Measurements from ENCODE around the gene METTL16.
A peak's percentile ranks its signal among the peaks of the same experiment; 100 is the strongest.
"Not testable (repeated sequence)": the region's sequence is repeated elsewhere in the genome, so short reads cannot be mapped to it uniquely, and the experiment has no call there.

METTL16 gene

DNA sequence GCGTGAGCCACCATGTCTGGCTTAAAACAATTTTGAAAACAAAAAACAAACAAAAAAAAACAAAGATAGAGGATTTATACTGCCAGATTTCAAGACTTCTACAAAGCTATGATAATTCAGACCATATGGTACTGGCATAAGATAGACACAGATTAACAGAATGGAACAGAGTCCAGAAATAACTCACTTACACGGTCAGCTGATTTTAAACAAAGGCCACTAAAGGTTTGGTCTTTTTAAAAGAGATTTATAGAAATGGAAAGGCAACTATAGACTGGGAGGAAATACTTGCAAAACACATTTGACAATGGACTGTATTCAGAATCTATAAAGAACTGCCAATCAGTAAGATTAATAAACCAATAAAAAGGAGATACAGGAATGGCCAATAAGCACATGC lies 62.2 kb downstream of the METTL16 start:
- no peak for DNase-seq

DNA sequence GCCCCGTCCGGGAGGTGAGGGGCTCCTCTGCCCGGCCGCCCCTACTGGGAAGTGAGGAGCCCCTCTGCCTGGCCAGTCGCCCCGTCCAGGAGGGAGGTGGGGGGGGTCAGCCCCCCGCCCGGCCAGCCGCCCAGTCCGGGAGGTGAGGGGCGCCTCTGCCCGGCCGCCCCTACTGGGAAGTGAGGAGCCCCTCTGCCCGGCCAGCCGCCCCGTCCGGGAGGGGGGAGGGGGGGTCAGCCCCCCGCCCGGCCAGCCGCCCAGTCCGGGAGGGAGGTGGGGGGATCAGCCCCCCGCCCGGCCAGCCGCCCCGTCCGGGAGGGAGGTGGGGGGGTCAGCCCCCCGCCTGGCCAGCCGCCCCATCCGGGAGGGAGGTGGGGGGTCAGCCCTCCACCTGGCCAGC lies 64.2 kb downstream of the METTL16 start:
- not testable (repeated sequence) for DNase-seq

DNA sequence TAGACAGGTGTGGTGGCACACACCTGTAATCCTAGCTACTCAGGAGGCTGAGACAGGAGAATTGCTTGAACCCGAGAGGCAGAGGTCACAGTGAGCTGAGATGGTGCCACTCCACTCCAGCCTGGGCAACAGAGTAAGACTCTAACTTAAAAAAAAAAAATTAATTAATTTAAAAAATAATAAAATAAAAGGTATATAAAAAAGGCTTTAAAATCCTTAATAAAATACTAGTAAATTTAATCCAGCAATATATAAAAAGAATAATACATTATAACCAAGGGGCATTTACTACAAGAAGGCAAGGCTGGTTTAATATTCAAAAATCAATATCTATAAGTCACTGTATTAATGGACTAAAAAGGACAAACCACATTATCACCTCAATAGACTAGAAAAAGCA lies 66.0 kb downstream of the METTL16 start:
- no peak for DNase-seq

DNA sequence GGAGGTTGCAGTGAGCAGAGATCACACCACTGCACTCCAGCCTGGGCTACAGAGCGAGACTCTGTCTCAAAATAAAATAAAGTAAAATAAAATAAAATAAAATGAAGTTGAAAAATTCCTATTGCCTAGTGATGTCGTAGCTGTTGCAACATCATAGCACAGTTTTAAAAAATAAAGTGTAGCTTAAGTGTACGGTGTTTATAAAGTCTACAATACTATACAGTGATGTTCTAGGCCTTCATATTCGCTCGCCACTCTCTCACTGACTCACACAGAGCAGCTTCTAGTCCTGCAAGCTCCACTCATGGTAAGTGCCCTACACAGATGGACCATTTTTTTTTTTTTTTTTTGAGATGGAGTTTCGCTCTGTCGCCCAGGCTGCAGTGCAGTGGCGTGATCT lies 67.3 kb downstream of the METTL16 start:
- no peak for DNase-seq

DNA sequence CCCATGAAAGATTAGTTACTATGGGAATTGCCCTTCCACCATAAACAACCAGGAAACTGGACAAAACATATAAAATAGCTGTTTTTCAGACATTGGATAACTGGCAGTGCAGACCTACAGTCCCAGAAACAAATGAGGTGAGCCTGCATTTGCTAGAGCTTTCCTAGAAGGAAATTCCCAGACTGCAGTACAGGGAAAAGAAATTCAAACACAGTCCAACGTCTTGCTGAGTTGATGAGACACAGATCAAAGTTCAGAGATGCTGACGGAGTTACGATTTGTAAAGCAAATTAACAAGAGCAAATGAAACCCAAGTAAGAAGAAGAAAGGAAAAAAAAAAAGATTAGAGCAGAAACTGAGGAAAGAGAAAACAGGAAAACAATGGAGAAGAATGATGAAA lies 69.5 kb downstream of the METTL16 start:
- DNase-seq, result no peak

DNA sequence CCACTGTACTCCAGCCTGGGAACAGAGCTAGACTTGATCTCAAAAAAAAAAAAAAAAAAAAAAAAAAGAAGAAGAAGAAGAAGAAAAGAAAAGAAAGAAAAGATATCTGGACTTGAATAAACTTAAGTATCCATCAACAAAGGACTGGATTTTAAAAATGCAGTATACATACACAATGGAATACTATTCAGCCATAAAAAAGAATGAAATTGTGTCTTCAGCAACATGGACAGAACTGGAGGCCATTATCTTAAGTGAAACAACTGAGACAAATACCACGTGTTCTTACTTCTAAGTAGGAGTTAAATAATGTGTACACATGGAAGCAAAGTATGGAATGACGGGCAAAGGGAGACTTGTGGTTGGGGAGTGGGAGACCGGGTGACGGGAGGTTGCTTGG lies 70.8 kb downstream of the METTL16 start:
- DNase-seq, result no peak

DNA sequence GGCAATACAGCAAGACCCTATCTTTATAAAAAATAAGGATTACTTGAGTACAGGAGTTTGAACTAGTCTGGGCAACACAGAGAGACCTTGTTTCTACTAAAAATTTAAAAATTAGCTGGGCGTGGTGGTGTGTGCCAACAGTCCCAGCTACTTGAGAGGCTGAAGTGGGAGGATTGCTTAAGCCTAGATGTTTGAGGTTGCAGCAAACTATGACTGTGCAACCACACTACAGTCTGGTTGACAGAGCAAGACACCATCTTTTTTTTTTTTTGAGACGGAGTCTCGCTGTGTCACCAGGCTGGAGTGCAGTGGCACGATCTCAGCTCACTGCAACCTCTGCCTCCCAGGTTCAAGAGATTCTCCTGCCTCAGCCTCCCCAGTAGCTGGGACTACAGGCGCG lies 71.7 kb downstream of the METTL16 start:
- not testable (repeated sequence) for DNase-seq

DNA sequence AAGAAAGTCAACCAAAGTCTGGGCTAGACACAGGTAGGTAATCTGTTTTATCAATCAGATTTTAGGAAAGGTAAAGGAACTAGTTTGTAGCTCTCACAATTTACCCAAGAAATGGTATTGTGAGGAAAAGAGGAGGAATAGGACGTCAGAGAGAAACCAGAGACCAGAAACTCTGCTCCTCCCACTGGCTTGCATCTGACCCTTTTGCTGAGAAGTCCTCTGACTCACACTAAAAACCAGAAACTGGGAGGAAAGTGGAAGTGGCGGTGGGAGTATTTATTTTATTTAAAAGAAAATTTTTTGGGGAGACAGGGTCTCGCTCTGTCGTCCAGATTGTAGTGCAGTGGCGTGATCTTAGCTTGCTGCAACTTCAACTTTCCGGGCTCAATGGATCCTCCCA lies 72.9 kb downstream of the METTL16 start:
- DNase-seq, result no peak

DNA sequence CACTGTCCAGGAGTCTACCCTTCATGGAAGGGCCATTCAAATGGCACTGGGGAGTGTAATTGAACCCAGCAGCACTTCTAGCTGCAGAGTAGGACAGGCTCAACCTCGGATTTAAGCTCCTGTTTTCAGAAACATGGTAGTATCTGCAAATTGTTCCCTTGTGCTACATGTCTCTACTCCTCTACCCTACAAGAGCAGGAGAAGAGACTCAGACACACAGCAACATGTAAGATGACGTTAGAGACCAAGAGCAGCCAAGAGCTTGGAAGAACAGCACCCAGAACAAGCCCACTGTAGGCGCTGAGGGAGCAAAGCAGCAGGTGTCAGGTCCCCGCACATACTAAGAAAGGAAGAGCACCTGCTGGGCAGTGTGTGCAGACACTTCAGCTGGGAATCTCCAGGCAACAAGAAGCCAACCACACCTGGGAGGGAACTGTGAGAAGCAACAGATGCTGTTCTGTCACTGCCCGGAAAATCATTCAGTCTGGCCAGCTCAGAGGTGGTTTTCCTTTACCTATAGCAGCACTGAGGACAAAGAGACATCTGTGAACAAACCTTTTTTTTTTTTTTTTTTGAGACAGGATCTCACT lies 75.3 kb downstream of the METTL16 start:
- DNase-seq, result no peak

DNA sequence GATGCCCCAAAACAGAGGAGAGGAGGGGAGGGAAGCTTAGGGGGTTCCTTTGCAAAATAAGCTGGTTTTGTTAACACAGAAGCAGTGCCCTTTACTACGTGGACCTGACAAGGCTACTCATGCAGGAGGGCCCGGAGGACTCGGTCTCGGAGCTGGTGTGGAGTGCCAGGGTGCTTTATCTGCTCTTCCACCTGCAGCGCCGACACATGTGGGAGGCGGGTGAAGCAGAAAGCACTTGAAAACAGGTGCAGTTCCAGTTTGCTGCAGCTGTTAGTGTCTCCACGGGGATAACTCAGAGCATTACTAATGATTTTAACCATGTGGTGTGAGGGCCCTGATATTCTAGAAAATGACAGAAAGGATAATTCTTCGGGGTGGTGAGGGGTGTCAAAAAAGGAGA lies 75.8 kb downstream of the METTL16 start:
- no peak for DNase-seq

DNA sequence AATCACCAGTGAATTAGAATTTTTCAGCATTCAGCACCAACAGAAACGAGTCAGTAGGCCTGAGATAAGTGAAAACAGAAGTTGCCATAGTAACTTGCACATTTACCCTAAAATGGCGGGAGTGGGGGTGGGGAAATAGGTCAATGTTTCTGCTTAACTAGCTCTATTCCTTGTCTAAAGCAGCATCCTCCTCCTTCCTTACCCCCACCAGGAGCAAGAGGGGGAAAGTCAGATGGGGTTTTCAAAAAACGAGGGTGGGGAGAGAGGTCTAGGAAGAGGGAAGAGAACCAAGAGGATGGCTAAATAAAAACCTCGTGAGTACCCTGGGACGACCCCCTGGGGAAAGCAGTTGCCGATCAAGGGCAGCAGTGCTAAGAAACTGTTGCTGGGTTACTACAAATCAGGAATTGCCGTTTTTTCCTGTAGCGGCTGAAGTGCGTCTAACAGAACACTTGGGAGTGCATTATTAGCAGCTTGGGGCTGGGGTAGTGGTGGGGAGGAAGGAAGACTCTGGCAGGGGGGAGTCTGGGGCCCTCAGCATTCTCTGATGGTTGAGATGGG lies 76.4 kb downstream of the METTL16 start:
- DNase-seq, result no peak

DNA sequence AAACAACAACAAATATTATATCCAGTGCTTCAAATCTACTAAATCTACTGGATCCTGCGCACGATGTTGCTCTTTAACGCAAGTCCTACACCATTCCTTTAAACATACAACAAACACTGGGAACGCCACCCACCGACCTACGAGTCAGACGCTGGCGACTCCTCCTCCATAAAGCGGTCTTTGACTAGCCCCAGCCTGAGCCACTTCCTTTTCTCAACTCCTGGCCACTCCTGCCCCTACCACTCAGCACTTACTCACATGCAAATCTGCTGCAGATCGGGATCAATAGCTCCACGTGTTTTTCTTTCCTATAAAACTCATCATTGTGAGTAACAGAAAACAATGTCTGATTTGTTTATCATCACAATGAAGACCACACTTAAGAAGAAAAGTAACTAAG lies 78.0 kb downstream of the METTL16 start:
- DNase-seq, result no peak

DNA sequence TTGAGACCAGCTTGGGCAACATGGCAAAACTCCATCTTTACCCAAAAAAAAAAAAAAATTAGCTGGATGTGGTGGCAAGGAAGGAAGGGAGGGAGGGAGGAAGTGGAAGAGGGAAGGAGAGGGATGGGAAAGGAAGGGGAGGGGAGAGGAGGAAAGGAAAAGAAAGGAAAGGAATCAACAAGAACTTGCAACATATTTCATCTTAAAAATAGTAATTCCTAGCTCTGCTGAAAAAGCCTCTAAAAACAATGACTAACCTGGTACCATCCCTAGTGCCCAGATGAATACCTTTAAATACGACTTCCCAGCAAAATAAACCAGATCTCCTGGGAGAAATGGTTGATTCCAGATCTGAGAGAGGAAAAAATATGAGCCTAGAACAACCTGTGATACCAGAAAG lies 83.8 kb downstream of the METTL16 start:
- no peak for DNase-seq

DNA sequence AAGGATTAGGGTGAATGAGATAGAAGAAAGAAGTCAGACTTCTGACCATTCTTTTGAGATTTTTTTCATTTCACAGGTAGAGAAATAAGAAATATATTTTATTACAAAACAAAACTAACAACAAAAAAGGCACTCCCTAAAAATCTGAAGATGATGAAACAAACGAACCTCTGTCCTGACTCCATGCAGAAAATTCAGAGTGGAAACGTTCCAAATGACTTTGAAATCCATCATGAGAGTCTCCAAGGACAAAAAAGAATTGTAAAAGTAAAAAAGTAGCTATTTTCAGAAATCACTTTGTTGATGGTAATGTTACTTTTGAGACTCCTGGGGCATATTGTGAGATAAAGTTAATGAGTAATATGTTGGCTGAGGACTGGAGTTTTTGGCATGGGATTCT lies 84.5 kb downstream of the METTL16 start:
- DNase-seq, result no peak

DNA sequence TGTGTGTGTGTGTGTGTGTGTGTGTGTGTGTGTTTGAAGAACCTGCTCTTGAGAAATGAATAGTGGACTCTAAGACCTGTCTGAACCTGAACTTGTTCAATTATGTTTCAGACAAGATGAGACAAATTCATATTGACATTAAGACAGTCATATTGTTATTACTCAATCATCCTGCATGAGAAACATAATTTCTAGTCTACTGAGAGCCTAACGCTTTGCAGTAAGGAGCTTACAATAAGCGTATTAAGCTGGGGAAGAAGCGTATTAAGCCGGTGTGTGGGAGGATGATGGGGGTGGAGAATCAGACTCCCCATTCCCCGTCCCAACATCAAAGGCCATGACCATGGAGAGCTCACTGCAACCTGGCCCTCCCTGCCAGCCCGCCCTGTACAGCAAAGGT lies 88.4 kb downstream of the METTL16 start:
- no peak for DNase-seq

DNA sequence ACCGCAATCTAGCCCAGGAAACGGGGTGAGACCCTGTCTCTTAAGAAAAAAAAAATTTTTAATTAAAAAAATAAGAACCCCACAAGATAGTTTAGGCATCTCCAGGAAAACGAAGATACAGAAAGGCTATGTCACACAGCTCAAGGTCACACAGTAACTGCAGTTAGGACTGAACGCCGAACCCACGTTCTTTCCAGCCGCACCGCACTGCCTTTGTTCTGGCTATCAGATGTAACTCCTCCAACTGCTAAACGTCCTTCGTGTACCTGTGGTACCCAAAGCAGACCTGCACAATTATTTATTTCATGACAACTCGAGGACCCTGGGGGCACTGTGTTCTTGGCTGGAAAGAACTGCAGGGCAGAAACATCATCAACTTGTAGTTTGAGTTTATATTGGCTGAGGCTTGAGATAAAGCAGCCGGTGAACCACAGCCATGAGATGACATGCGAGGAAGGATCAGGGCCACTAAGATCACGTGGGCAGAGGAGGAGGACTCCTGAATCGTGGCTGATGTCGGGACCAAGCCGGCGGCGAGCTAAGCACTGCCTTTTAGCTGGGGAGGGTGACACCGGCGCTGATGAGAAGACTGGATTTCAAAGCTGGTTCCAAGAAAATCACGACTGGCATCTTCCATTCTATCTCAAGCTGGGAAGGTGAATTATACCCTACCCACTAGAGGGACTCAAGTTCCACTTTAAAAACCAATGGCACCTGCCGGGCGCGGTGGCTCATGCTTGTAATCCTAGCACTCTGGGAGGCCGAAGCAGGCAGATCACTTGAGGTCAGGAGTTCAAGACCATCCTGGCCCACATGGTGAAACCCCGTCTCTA lies 90.2 kb downstream of the METTL16 start:
- no peak for DNase-seq

DNA sequence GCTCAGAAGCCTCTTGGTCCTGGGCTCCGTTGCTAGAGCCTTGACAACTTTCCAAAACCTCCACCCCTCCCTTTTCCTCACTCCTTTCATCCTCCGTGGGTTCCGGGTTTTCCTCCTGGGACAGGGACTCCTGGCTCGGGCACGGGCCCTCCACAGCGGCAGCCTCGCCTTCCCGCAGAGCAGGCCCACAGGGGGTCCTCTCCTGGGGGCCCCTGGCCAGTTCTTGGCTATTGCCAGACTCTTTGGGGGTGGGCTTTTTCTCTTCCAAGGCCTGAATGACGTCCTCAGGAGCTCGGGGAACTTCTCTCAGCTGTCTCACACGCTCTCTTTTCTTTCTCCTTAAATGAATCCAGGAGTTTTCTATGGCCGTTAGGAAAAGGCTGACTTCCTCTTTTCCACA lies 91.5 kb downstream of the METTL16 start:
- DNase-seq, result no peak

DNA sequence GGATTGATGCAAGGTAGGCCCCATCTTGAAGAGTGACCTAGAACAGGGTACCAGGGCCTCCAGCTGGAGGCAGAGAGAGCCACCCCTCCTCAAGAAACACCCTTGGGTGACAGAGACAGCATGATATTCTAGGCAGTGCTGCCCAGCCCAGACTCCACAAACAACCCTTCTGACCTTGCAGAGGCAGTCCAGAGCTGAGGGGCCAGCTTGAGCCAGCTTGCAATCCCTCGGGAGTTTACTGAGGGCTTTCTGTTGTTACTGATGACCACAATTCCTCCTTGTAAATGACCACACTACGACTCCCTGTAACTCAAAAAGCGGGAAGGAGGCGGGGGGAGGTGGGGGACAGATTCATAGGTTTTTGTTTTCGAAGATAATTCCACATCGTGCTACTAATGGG lies 92.2 kb downstream of the METTL16 start:
- DNase-seq, result no peak

DNA sequence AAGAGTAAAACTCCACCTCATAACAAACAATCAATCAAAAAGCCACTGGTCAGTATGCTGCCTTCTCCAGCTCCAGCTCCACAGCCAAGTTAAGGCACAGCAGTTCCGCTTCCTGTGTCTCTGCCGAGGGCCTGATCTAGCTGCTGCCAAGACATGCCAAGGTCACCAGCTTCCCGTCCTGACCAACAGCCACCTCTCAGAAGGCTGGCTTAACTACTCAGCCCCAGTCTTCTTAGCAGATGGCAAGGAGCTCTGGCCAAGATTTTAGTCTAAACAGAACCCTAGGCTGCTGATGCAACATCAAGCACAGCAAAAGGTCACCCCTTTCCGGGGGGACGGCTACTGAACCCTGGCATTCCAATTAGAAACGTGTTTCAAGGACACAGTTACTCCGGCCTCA lies 93.1 kb downstream of the METTL16 start:
- DNase-seq, result no peak

DNA sequence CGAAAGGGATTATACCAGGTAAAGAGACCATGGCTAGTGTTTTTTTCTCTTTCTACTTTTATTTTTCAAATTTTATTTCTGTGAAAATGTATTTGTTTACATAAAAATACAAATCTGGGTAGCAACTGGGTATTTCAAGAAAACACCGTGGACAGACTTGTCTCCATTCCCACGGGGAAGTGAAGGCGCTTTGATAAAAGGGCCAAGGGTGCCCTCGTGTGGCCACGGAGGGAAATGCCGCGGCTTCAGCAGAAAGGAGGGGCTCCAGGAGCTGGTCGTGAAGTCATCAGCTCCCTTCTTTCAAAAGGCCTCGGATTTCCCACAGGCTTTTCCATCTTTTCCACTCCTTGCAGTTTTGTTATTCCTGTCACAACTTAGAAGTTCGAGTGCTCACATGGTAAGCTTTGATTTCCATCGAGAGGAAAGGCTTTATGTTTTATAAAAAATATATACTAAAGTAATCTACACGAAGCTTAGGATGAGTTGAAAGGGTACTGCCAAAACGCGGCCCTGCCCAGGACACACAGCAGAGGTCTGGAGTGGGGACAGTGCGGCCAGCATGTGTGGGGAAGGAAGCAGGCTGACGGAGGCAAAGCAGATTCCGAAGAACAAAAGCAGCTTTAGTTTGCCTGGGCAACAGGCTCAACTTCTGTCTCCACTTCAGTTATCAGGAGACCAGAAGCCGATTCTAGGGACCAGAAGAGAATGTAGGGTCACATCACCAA lies 95.5 kb downstream of the METTL16 start:
- DNase-seq, result peak; percentile 57

DNA sequence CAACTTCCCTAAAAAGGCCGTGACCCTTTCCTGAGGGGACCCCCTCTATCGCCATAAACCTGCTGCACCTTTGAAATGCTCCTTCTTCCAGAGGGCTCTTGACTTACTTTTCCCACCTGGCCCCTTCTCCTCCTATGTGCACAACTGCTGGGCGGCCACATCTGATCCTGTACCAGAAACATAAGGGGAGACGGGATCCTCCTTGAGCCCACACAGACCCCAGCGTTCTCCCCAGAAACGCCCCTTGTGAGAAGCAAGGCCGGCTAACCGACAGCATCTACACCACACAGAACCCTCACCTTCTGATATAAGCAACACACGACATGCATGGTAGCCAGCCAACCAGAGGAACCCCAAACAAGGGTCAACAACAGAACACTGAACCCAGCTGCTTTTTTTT lies 96.6 kb downstream of the METTL16 start:
- DNase-seq, result no peak

DNA sequence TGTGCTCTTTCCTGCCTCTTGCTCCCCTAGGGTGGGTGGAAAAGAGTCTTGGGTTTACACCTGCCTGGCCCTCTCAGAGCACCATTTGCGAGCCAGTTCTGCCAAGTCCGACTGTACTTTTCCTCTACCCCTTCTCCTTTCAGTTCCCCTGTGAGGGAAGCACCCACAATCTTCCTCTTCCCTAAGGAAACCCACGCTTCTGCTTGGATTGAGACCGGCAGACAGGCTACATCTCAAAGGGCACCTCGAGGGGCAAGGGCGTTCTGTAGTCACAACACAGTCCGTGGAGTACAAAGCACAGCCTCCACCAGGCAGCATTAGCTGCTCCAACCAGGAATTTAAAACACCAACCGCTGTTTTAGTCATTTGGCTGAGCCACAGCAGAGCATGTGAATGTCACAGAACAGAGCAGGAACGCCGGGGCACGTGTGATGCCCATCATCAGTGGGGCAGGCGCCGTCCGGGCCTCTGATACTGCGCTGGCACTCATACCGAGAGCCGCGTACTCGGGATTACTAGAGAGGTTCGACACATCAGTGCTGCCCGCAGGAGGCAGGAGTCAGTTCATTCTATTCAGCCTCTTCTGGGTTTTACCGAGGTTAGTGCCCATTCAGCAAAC lies 97.1 kb downstream of the METTL16 start:
- no peak for DNase-seq

DNA sequence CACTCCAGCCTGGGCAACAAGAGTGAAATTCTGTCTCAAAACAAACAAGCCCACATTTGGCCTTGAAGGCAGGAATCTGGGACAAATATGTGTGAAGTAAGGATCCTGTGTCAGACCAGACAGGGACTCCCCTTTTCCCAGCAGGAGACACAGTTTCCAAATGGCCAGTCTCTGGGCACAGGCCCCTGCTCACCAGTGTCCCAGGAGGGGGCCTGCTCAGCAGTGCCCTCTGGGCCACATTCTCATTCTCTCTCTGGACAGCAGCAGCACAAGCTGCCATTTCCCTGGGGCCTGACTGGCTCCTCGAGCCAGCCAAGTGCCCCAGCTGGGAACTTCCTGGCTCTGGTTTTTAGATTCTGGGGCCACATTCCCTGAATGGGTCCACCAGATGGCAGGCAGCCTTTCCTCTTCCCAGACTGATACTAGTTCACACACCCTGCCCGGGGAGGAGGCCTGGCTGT lies 99.1 kb downstream of the METTL16 start:
- no peak for DNase-seq

Measured in NCI-H226 (cell line).